Measurements from ENCODE around the gene USP14. TPM values are rescaled to one million over a fixed set of nuclear protein-coding genes. Genes with fewer than 3 reads are reported as not detected.
"Not testable (repeated sequence)": the region's sequence is repeated elsewhere in the genome, so short reads cannot be mapped to it uniquely, and the experiment has no call there.

Gene USP14
- total RNA-seq, 4 donors from 2014 or later = 31.1 to 40.1 (median 36.0) TPM

DNA sequence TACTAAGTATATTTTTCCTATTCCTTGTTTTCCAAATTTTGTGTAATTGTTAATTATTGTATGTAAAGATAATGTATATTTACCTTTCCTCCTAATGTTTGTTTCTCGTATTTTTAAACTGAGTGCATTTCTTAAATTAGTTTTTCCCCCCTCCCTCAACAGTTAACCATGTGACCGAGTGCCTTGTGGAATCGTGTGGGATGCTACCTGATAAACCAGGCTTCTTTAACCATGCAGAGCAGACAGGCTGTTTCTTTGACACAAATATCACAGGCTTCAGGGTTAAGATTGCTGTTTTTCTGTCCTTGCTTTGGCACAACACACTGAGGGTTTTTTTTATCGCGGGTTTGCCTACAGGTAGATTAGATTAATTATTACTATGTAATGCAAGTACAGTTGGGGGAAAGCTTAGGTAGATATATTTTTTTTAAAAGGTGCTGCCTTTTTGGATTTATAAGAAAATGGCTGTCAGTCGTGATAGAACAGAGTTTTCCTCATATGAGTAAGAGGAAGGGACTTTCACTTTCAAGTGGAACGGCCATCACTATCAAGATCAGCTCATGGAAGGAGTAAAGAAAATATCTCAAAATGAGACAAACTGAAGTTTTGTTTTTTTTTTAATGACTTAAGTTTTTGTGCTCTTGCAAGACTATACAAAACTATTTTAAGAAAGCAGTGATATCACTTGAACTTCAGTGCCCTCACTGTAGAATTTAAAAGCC is 37.7 kb upstream of the USP14 start:
- DNase-seq; H3K27me3 ChIP-seq; H3K27ac ChIP-seq; H3K36me3 ChIP-seq; H3K4me3 ChIP-seq; H3K4me1 ChIP-seq; H3K9me3 ChIP-seq; intact Hi-C loops (cut with DNase I): not testable (repeated sequence)
- 72 to 74% methylated on average over 7 of the region's 7 CpGs for WGBS, 2 donors

DNA sequence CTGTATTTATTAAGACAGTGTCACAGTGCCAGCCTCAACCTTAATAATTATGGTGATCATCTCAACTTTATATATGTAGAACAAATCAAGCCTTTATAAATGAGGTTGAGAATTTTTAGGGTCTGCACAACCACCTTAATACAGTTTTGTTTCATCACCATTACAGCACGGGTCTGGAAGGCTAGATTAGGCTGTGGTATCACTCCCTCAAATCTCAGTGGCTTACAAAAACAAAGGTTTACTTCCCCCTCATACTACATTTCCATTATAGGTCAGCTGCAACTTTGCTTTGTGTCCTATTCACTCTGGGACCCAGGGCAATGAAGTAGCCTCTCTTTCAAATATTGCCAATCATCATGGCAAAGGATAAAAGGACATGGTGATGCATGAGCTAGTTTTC is 23.3 kb upstream of the USP14 start:
- H3K4me3 ChIP-seq = no peak overlapping the region
- 8 to 42% methylated on average over 1 of the region's 1 CpG for WGBS, 2 donors
- intact Hi-C loops (cut with DNase I) = no loop called here
- H3K9me3 ChIP-seq = peaks cover 0 to 4% (median 0%) of the 10 kb centered on the region in 3 donors
- TF ChIP-seq POLR2A (IDR thresholded peaks at IDR 0.05) = no peak
- TF ChIP-seq, protein P1, sequence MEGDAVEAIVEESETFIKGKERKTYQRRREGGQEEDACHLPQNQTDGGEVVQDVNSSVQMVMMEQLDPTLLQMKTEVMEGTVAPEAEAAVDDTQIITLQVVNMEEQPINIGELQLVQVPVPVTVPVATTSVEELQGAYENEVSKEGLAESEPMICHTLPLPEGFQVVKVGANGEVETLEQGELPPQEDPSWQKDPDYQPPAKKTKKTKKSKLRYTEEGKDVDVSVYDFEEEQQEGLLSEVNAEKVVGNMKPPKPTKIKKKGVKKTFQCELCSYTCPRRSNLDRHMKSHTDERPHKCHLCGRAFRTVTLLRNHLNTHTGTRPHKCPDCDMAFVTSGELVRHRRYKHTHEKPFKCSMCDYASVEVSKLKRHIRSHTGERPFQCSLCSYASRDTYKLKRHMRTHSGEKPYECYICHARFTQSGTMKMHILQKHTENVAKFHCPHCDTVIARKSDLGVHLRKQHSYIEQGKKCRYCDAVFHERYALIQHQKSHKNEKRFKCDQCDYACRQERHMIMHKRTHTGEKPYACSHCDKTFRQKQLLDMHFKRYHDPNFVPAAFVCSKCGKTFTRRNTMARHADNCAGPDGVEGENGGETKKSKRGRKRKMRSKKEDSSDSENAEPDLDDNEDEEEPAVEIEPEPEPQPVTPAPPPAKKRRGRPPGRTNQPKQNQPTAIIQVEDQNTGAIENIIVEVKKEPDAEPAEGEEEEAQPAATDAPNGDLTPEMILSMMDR (IDR thresholded peaks at IDR 0.05) = no peak
- no peaks in the 10 kb centered on the region for H3K27me3 ChIP-seq
- H3K36me3 ChIP-seq = no peaks in the 10 kb centered on the region
- H3K27ac ChIP-seq = no peak overlapping the region
- no peaks in the 10 kb centered on the region for H3K4me1 ChIP-seq
- DNase-seq = no peak

DNA sequence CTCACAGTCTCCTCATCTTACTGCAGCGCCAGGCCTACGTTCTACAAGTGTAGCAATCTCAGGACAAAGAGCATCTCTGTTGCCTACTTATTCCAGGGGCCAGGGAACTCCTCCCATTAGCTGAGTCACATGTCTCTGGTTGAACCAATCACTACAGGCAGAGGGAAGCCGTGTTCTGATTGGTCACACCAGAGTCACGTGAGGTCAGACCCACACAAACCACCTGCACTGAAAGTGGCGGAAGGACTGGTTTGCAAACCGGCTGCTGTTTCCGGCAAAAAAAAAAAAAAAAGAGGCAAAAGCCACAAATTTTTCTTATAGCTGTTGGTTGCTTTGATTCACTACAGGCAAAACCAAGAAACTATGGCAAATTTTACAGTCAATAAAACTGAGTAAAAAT is 21.9 kb upstream of the USP14 start:
- 67 to 84% methylated on average over 6 to 7 of the region's 7 CpGs for WGBS, 2 donors
- no peak for DNase-seq
- H3K4me3 ChIP-seq = no peak overlapping the region
- H3K27ac ChIP-seq = no peak overlapping the region
- no peaks in the 10 kb centered on the region for H3K27me3 ChIP-seq
- intact Hi-C loops (cut with DNase I) = no loop called here
- TF ChIP-seq, protein P1 (IDR thresholded peaks at IDR 0.05) = no peak
- no peak for TF ChIP-seq POLR2A (IDR thresholded peaks at IDR 0.05)
- H3K36me3 ChIP-seq = no peaks in the 10 kb centered on the region
- H3K4me1 ChIP-seq = no peaks in the 10 kb centered on the region
- H3K9me3 ChIP-seq = no peaks in the 10 kb centered on the region

DNA sequence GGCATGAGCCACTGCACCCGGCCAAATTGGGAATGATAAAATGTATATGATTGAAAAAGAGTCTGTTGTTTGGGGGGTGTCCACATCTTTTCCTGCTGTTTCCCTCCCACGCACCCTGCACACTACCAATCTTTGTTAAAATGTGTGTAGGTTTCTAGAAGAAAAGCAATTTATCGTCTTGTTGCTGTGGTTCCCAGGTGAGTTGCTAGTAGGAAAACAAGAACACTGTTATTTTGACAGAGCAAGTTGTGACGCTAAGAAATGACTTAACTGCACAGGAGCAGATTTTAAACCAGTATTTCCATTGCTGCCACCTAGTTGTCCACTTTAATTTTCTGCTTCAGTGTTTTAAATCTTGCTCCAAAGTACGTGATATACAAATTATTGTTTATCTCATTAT is 21.0 kb upstream of the USP14 start:
- TF ChIP-seq, protein P1 (IDR thresholded peaks at IDR 0.05) = no peak
- TF ChIP-seq POLR2A (IDR thresholded peaks at IDR 0.05) = no peak

DNA sequence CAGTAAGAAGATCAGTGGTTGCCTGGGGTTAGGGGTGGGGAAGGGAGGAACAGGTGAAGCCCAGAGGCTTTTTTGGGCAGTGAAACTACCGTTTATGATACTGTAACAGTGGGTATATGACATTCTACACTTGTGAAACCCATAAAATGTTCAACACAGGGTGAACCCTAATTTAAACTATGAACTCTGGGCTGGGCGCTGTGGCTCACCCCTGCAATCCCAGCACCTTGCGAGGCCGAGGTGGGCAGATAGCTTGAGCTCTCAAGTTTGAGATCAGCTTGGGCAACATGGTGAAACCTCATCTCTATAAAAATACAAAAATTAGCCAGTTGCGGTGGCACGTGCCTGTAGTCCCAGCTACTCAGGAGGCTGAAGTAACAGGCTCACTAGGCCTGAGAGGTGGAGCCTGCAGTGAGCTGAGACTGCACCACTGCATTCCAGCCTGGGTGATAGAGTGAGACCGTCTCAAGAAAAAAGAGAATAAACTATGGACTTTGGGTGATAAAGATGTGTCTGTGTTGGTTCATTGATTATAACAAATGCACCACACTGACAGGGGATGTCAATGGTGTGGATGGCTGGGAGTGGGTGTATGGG is 17.6 kb upstream of the USP14 start:
- Histone ChIP-seq H3K36me3 (no peaks in the 10 kb centered on the region), H3K4me1 (no peaks in the 10 kb centered on the region), H3K27me3 (peaks cover 0 to 17% (median 0%) of the 10 kb centered on the region in 4 donors), H3K27ac (no peak overlapping the region), H3K9me3 (no peaks in the 10 kb centered on the region), H3K4me3 (no peak overlapping the region)
- WGBS, 2 donors = 80 to 84% methylated on average over 6 to 7 of the region's 7 CpGs
- no peak for TF ChIP-seq POLR2A (IDR thresholded peaks at IDR 0.05)
- TF ChIP-seq, protein P1 (IDR thresholded peaks at IDR 0.05) = no peak
- no peak for DNase-seq
- intact Hi-C loops (cut with DNase I) = no loop called here

More for the DNA sequence above, 21.0 kb upstream of the USP14 start:
- Histone ChIP-seq H3K27ac (no peak overlapping the region), H3K4me1 (no peaks in the 10 kb centered on the region), H3K36me3 (no peaks in the 10 kb centered on the region), H3K9me3 (no peaks in the 10 kb centered on the region), H3K27me3 (no peaks in the 10 kb centered on the region), H3K4me3 (no peak overlapping the region)
- DNase-seq = no peak
- intact Hi-C loops (cut with DNase I) = no loop called here
- 74 to 75% methylated on average over 5 of the region's 5 CpGs for WGBS, 2 donors

DNA sequence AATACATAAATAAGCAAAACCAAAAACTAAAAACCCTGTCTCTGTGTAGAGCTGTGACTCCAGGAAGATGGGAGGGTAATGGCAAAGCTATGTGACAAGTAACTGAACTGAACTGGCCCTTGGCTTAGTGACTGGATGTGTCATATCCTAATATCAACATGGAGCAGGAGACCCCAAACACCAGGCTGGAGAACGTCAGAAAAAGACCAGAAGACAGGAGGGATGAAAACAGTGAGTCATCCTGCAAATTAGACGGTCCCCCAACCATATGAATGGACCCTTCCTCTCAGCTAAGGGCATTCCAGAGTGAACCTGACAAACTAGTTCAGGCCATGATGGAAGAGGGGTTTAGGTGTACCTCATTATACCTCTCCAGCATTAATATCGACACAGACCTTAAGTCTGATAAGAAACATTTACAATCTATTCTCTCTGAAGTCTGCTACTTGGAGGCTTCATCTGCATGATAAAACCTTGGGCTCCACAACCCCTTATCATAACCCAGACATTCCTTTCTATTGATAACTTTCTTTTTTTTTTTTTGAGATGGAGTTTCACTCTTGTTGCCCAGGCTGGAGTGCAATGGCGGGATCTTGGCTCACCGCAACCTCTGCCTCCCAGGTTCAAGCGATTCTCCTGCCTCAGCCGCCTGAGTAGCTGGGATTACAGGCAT is 15.6 kb upstream of the USP14 start:
- H3K4me3 ChIP-seq; intact Hi-C loops (cut with DNase I); H3K27ac ChIP-seq; H3K9me3 ChIP-seq; DNase-seq; H3K36me3 ChIP-seq; H3K4me1 ChIP-seq: not testable (repeated sequence)
- H3K27me3 ChIP-seq = peaks cover 0 to 17% (median 0%) of the 10 kb centered on the region in 4 donors
- 69 to 74% methylated on average over 7 of the region's 7 CpGs for WGBS, 2 donors
